Lung (tissue), 12 donors: Measurements from ENCODE around the gene RAB43. TPM values are rescaled to one million over a fixed set of nuclear protein-coding genes. Genes with fewer than 3 reads are reported as not detected.

ENCODE experiments used
- ATAC-seq: fragments of 200-7000 bp; cut with Tn5 transposase; one replicate; pipeline ENCODE4 v1.9.1; 2020; ENCODE audit warnings: moderate number of reproducible peaks; ENCODE audit not compliant: insufficient read depth, low FRiP score
- DNase-seq, 3 donors: peaks; one replicate each; pipeline ENCODE4 v3.0.0-alpha.2; 2013 to 2017
- H3K27ac ChIP-seq, 2 donors: one replicate each; pipeline ENCODE4 v1.5.1; 2013; ENCODE audit warnings: mild to moderate bottlenecking in 2 of 2, moderate library complexity in 2 of 2, control low read depth in 1 of 2, inconsistent platforms in 1 of 2, low read depth in 1 of 2, low read length in 1 of 2
- H3K27me3 ChIP-seq, 3 donors: one replicate each; pipeline ENCODE4 v1.5.1; 2013; ENCODE audit warnings: low read length in 2 of 3; ENCODE audit not compliant: control insufficient read depth in 3 of 3, insufficient read depth in 3 of 3
- H3K36me3 ChIP-seq, 4 donors: one replicate each; pipeline ENCODE4 v1.5.1; 2013; ENCODE audit warnings: low read length in 4 of 4, mild to moderate bottlenecking in 1 of 4, moderate library complexity in 1 of 4; ENCODE audit not compliant: control insufficient read depth in 4 of 4, insufficient read depth in 4 of 4
- H3K4me1 ChIP-seq, 5 donors: one replicate each; pipeline ENCODE4 v1.5.1; 2013; ENCODE audit warnings: low read length in 5 of 5, mild to moderate bottlenecking in 2 of 5, moderate library complexity in 1 of 5; ENCODE audit not compliant: control insufficient read depth in 5 of 5, insufficient read depth in 5 of 5
- H3K4me3 ChIP-seq: one replicate; pipeline ENCODE4 v1.5.1; 2013; ENCODE audit warnings: mild to moderate bottlenecking, control low read depth, moderate library complexity
- H3K9ac ChIP-seq, 2 donors: one replicate each; pipeline ENCODE4 v1.5.1; 2013; ENCODE audit warnings: low read length in 2 of 2, control low read depth in 1 of 2; ENCODE audit not compliant: insufficient read depth in 1 of 2
- H3K9me3 ChIP-seq, 4 donors: one replicate each; pipeline ENCODE4 v1.5.1; 2013; ENCODE audit warnings: low read length in 3 of 4, mild to moderate bottlenecking in 1 of 4, moderate library complexity in 1 of 4; ENCODE audit not compliant: control insufficient read depth in 4 of 4, insufficient read depth in 3 of 4
- WGBS, 2 donors: extraction: QIAGEN DNeasy Blood & Tissue Kit; methylation state at CpG; one replicate each; pipeline ENCODE4 v1.1.7; 2013; 5-methylcytosine and 5-hydroxymethylcytosine counted together
- polyA plus RNA-seq, 2 donors: library from polyadenylated mRNA; stranded (reverse); fragments of 200-250 nt; gene quantifications; one replicate each; pipeline ENCODE4 v1.2.1, GENCODE V29; 2013
- total RNA-seq, 2 donors: library from RNA; depleted of rRNA in 1 of 2; stranded (reverse); fragments of >200 nt in 1 of 2; gene quantifications; one replicate each; pipeline ENCODE4 v1.2.1, GENCODE V29; 2014 to 2021
- TF ChIP-seq, protein P1 (sequence below): IDR thresholded peaks from 2 replicates; pipeline ENCODE4 v1.5.1; 2012; ENCODE audit warnings: mild to moderate bottlenecking; ENCODE audit errors: control extremely low read depth, extremely low read depth
- donor health status: control.
- donor health status: control.
- donor health status: Bipolar disorder and iron deficiency.
- donor health status: healthy.
- donor health status: DM: yes; HTN: yes; CAD: no.

The RAB43 gene
- total and polyA plus RNA-seq, 4 donors = 9.4 to 32.6 (median 20.3) TPM

DNA sequence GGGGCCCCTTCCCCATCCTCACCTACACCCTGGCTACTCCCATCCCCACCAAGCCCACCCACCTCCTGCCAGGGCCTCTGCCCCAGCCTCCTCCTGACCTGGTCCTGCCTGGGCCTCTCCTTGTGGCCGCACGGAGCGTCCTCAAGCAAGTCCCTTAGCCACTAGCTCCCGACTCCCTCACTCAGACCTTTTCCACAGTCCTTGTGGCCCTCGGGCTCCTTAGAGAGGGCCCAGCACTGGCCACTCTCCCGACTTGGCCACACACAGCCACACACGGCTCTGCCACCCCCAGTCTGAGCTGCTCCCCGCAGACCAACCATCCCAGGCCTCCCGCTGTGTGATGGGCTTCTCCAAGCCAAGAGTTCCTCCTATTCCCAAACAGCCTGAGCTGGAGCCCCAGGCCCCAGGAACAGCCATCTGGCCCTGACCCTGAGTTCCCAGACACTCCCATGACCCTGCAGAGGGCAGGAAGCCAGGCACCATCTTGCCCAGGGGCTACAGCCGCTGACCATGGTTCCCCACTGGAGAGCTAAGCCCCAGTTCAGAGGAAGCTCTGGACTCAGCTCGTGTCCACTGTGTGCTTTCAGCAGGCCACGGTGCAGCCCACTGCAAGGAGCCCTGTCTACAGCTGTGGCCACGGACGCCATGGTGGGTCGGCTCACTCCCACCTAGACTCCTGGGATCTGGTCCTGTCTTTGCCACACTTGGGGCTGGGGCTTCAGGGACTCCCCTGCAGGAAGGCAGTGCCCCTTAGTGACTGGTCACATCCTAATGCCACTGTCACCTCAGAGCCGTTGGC lies 7.0 kb upstream of the RAB43 start:
- no peak overlapping the region for H3K27ac ChIP-seq
- no peak overlapping the region for H3K9ac ChIP-seq
- DNase-seq (no peak), ATAC-seq (no peak)
- WGBS, 2 donors = 93 to 95% methylated on average over 16 of the region's 16 CpGs
- H3K4me3 ChIP-seq = no peak overlapping the region
- no peaks in the 10 kb centered on the region for H3K27me3 ChIP-seq
- peaks cover 22 to 53% (median 32%) of the 10 kb centered on the region in 4 donors for H3K36me3 ChIP-seq
- TF ChIP-seq, protein P1, sequence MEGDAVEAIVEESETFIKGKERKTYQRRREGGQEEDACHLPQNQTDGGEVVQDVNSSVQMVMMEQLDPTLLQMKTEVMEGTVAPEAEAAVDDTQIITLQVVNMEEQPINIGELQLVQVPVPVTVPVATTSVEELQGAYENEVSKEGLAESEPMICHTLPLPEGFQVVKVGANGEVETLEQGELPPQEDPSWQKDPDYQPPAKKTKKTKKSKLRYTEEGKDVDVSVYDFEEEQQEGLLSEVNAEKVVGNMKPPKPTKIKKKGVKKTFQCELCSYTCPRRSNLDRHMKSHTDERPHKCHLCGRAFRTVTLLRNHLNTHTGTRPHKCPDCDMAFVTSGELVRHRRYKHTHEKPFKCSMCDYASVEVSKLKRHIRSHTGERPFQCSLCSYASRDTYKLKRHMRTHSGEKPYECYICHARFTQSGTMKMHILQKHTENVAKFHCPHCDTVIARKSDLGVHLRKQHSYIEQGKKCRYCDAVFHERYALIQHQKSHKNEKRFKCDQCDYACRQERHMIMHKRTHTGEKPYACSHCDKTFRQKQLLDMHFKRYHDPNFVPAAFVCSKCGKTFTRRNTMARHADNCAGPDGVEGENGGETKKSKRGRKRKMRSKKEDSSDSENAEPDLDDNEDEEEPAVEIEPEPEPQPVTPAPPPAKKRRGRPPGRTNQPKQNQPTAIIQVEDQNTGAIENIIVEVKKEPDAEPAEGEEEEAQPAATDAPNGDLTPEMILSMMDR = no peak
- H3K4me1 ChIP-seq = peaks cover 0 to 1% (median 0%) of the 10 kb centered on the region in 5 donors
- H3K9me3 ChIP-seq = no peaks in the 10 kb centered on the region

DNA sequence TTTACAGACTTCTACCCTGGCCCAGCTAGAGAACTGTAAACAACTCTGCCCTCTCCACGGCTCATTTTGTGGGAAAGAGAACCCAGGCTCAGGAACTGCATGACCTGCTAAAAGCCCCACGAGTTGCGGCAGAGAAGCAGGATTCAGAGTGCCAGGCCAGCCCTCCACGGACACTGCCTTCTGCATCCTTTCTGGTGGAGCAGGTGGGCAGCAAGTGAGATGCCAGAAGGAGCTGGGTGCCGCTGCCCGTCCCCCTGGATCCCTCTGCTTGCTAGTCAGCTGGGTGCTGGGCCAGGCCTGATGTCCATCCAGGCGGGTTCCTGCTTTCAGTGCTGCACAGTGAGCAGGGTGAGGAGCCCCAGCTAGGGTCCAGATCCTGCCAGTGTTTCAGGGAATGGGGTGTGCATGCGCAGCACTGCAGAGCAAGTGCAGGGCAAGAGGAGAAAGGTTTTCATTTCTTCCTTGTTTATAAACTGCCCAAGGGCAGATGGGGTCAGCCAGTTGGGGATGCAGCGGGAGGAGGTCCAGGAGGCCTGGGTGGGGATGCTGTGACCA lies 5.2 kb upstream of the RAB43 start:
- Histone ChIP-seq H3K27ac (no peak overlapping the region), H3K9me3 (no peaks in the 10 kb centered on the region), H3K4me1 (peaks cover 0 to 7% (median 0%) of the 10 kb centered on the region in 5 donors), H3K36me3 (peaks cover 12 to 42% (median 24%) of the 10 kb centered on the region in 4 donors), H3K9ac (no peak overlapping the region), H3K4me3 (no peak overlapping the region), H3K27me3 (no peaks in the 10 kb centered on the region)
- WGBS, 2 donors = 81 to 82% methylated on average over 9 of the region's 9 CpGs
- ATAC-seq = no peak
- no peak for DNase-seq
- TF ChIP-seq, protein P1 = no peak

- H3K4me3 ChIP-seq = no peak overlapping the region
- ATAC-seq (no peak), DNase-seq (no peak)
- peak overlapping the region in 1 of 2 donors; percentile 48 for H3K27ac ChIP-seq
- peaks cover 7 to 20% (median 11%) of the 10 kb centered on the region in 5 donors for H3K4me1 ChIP-seq
- H3K9me3 ChIP-seq = no peaks in the 10 kb centered on the region
- WGBS, 2 donors = 52 to 58% methylated on average over 5 of the region's 5 CpGs
- no peaks in the 10 kb centered on the region for H3K27me3 ChIP-seq
- no peak overlapping the region for H3K9ac ChIP-seq
- TF ChIP-seq, protein P1 = no peak
- peaks cover 0 to 18% (median 3%) of the 10 kb centered on the region in 4 donors for H3K36me3 ChIP-seq
Measured at GRCh38 chr3:129123314-129124060, 1.9 kb upstream of the RAB43 start.
